Left ventricle myocardium inferior (tissue), 1 donor: Measurements from ENCODE around the gene BMX. TPM values are rescaled to one million over a fixed set of nuclear protein-coding genes. Genes with fewer than 3 reads are reported as not detected.

Experiments
- DNase-seq: peaks from one replicate; pipeline ENCODE4 v3.0.0-alpha.2; 2020
- H3K27ac ChIP-seq: fragments of 200-600 bp; replicated peaks from 2 replicates; pipeline ENCODE4 v1.8.0; 2021
- H3K27me3 ChIP-seq: fragments of 200-600 bp; 2 replicates; pipeline ENCODE4 v1.8.0; 2021; ENCODE audit warnings: low read depth
- H3K36me3 ChIP-seq: fragments of 200-600 bp; 2 replicates; pipeline ENCODE4 v1.8.0; 2021
- H3K4me1 ChIP-seq: fragments of 200-600 bp; 2 replicates; pipeline ENCODE4 v1.8.0; 2021
- H3K4me3 ChIP-seq: fragments of 200-600 bp; 2 replicates; pipeline ENCODE4 v1.8.0; 2021; ENCODE audit warnings: mild to moderate bottlenecking, moderate library complexity
- H3K9me3 ChIP-seq: fragments of 200-600 bp; replicated peaks from 2 replicates; pipeline ENCODE4 v1.8.0; 2021
- intact Hi-C: fragments of 100-400 bp; cut with micrococcal nuclease; formaldehyde crosslinking; loops from one replicate; pipeline ENCODE4 v1.11.0; 2022
- total RNA-seq: library from RNA; stranded (reverse); fragmentation: NEBNext Ultra II Directional; extraction: Animal tissue kit (Norgen Biotek cat#: 25700); gene quantifications from one replicate; pipeline ENCODE4 v1.2.1, GENCODE V29; 2021
- TF ChIP-seq, protein P1 (sequence below): fragments of 200-600 bp; IDR thresholded peaks from 2 replicates; pipeline ENCODE4 v1.8.0; 2021; ENCODE audit warnings: antibody characterized with exemption, mild to moderate bottlenecking, borderline replicate concordance
- donor health status: DM: no; HTN: yes; CAD: no; lungs with severe emphysema.

The BMX gene
- total RNA-seq, 1 donor from 2014 or later = 3.3 TPM

DNA sequence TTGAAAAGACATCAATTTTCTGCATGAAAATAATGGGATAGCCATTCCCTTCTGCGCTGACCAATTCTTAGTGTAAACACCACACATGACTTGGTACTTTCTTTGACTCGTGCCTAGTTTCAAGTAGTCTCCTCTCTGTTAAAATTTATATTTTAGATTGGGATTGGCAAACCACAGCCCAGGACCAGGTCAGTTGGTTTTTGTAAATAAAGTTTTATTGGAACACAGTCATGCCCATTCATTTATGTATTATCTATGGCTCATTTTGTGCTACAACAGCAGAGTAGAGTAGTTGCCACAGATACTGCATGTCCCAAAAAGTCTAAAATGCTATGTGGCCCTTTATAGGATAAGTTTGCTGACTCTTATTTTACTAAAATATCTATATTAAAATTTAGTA is 46.7 kb downstream of the BMX start:
- no peaks in the 10 kb centered on the region for H3K36me3 ChIP-seq

DNA sequence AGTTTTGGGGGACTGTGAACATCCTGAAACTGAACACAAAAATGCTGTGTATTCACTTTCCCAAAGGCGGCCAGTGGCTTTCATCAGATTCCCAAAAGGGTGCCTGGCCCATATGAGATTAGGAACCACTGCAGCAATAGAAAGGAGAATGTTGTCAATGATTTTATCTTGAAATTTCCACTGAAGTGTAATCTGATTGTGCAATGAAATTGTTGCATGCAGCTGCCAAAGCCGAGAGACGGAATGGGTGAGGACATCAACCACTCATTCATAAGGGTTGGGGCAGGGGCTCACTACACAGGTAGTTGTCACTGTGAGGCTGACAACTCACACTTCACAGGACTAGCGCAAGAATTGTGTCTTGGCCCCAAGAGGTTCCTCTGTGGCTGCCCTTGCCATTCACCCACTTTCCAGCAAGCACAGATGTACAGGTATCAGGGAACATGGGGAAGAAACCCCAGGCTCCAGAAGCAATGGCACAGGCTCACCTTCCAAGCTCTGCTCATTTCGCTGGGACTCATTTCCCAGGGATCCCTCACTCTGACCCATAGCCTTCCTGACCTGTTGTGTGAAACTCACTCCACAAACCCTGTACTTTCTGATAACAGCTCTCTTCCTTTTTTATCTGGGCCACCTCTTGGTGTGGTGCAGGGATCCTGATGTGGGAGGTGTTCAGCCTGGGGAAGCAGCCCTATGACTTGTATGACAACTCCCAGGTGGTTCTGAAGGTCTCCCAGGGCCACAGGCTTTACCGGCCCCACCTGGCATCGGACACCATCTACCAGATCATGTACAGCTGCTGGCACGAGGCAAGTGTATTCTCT is 48.8 kb downstream of the BMX start:
- TF ChIP-seq, protein P1, sequence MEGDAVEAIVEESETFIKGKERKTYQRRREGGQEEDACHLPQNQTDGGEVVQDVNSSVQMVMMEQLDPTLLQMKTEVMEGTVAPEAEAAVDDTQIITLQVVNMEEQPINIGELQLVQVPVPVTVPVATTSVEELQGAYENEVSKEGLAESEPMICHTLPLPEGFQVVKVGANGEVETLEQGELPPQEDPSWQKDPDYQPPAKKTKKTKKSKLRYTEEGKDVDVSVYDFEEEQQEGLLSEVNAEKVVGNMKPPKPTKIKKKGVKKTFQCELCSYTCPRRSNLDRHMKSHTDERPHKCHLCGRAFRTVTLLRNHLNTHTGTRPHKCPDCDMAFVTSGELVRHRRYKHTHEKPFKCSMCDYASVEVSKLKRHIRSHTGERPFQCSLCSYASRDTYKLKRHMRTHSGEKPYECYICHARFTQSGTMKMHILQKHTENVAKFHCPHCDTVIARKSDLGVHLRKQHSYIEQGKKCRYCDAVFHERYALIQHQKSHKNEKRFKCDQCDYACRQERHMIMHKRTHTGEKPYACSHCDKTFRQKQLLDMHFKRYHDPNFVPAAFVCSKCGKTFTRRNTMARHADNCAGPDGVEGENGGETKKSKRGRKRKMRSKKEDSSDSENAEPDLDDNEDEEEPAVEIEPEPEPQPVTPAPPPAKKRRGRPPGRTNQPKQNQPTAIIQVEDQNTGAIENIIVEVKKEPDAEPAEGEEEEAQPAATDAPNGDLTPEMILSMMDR = no peak
- H3K36me3 ChIP-seq = no peaks in the 10 kb centered on the region
- H3K27ac ChIP-seq = no peak overlapping the region
- no peaks in the 10 kb centered on the region for H3K4me1 ChIP-seq
- no peaks in the 10 kb centered on the region for H3K9me3 ChIP-seq
- no peak for DNase-seq
- intact Hi-C loops = no loop called here
- H3K27me3 ChIP-seq = no peaks in the 10 kb centered on the region
- H3K4me3 ChIP-seq = no peak overlapping the region

More for the DNA sequence above, 46.7 kb downstream of the BMX start:
- Histone ChIP-seq H3K4me1 (no peaks in the 10 kb centered on the region), H3K27me3 (no peaks in the 10 kb centered on the region), H3K4me3 (no peak overlapping the region), H3K27ac (no peak overlapping the region), H3K9me3 (no peaks in the 10 kb centered on the region)
- no peak for DNase-seq
- TF ChIP-seq, protein P1 = no peak
- intact Hi-C loops = no loop called here

DNA sequence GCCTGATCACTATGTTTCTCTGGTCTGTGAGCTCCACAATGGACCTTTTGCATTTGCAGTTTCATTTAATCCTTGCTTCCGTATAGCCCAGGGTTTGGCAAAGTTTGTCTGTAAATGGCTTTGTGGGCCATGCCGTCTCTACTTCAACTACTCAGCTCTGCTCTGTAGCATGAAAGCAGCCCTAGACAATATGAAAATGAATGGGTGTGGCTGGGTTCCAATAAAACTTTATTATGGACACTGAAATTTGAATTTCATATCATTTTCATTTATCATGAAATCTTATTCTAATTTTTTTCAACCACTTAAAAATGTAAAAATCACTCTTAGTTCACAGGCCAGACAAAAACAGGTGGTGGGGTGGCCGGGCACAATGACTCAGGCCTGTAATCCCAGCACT is 58.6 kb downstream of the BMX start:
- H3K27me3 ChIP-seq = no peaks in the 10 kb centered on the region
- H3K9me3 ChIP-seq = no peaks in the 10 kb centered on the region
- no peaks in the 10 kb centered on the region for H3K36me3 ChIP-seq
- TF ChIP-seq, protein P1 = no peak
- H3K4me3 ChIP-seq = no peak overlapping the region
- intact Hi-C loops = no loop called here
- no peak overlapping the region for H3K27ac ChIP-seq
- H3K4me1 ChIP-seq = no peaks in the 10 kb centered on the region
- DNase-seq = no peak

DNA sequence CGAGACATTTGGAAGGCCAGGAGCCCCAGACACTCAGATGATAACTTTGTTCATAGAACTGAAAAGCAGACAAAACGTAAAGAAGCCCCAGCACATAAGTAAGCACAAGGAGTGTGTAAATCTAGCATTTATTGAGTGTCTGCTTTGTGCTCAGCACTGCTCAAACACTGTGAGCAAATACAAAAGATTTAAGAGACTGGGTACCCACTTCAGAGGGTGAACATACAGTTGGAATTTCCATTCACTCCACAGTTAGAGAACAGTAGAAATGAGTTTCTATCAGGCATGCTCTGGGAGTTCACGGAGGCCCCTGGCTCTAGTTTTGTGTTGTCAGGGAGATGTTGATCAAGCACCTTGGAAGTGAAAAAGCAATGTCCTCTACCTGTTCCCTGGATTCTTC is 60.3 kb downstream of the BMX start:
- H3K4me1 ChIP-seq = peaks cover 4% of the 10 kb centered on the region
- no peak overlapping the region for H3K4me3 ChIP-seq
- H3K27me3 ChIP-seq = no peaks in the 10 kb centered on the region
- H3K27ac ChIP-seq = no peak overlapping the region
- no peaks in the 10 kb centered on the region for H3K36me3 ChIP-seq
- H3K9me3 ChIP-seq = no peaks in the 10 kb centered on the region
- intact Hi-C loops = loop anchor here (10.0 kb wide), 1 partner anchor 66 kb away; the partner anchor contains the start of gene PIR
- TF ChIP-seq, protein P1 = no peak
- DNase-seq = no peak

DNA sequence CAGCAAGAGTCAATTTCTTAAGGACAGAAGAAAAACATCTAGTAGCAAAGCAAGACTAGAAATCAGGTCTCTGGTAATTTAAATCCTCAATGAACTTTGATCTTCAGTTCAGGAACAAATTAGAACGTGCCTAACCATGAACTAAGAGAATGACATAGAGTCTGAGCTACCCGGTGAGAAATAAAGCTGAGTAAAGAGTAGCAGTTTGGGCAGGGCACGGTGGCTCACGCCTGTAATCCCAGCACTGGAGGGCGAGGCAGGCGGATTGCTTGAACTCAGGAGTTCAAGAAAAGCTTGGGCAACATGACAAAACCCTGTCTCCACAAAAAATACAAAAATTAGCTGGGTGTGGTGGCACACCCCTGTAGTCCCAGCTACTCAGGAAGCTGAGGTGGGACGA is 62.4 kb downstream of the BMX start:
- Histone ChIP-seq H3K4me1 (peaks cover 4% of the 10 kb centered on the region), H3K9me3 (no peaks in the 10 kb centered on the region), H3K27me3 (no peaks in the 10 kb centered on the region), H3K27ac (no peak overlapping the region), H3K4me3 (no peak overlapping the region), H3K36me3 (no peaks in the 10 kb centered on the region)
- no peak for DNase-seq
- TF ChIP-seq, protein P1 = no peak
- intact Hi-C loops = loop anchor here (10.0 kb wide), 1 partner anchor 68 kb away; the partner anchor contains the start of gene PIR
